Spleen (tissue), 11 donors: Measurements from ENCODE around the gene RIMBP2. TPM values are rescaled to one million over a fixed set of nuclear protein-coding genes. Genes with fewer than 3 reads are reported as not detected.

Source experiments
- DNase-seq: peaks from one replicate; pipeline ENCODE4 v3.0.0-alpha.2; 2020
- H3K27ac ChIP-seq, 8 donors: fragments of 200-600 bp; sonication (generic) in 7 of 8; 1 replicate in 4 of 8; 2 replicates in 4 of 8; pipeline versions ENCODE4 v1.5.0 to v1.8.0; 2016 to 2021; ENCODE audit warnings: inconsistent platforms in 4 of 8, mild to moderate bottlenecking in 4 of 8, moderate library complexity in 1 of 8
- H3K27me3 ChIP-seq, 7 donors: fragments of 200-600 bp; sonication (generic) in 6 of 7; replicated peaks in 1 of 7; 1 replicate in 4 of 7; 2 replicates in 3 of 7; pipeline versions ENCODE4 v1.5.0 to v1.8.0; 2016 to 2021; ENCODE audit warnings: inconsistent platforms in 3 of 7, mild to moderate bottlenecking in 1 of 7
- H3K36me3 ChIP-seq, 6 donors: fragments of 200-600 bp; sonication (generic) in 5 of 6; 1 replicate in 4 of 6; 2 replicates in 2 of 6; pipeline versions ENCODE4 v1.5.0 to v1.8.0; 2016 to 2021; ENCODE audit warnings: inconsistent platforms in 2 of 6
- H3K4me1 ChIP-seq, 6 donors: fragments of 200-600 bp; sonication (generic) in 5 of 6; 1 replicate in 3 of 6; 2 replicates in 3 of 6; pipeline versions ENCODE4 v1.5.0 to v1.8.0; 2016 to 2021; ENCODE audit warnings: inconsistent platforms in 3 of 6
- H3K4me3 ChIP-seq, 8 donors: fragments of 200-600 bp; sonication (generic) in 7 of 8; 1 replicate in 4 of 8; 2 replicates in 4 of 8; pipeline versions ENCODE4 v1.5.0 to v1.8.0; 2016 to 2021; ENCODE audit warnings: inconsistent platforms in 4 of 8, mild to moderate bottlenecking in 4 of 8, moderate library complexity in 2 of 8
- H3K9me3 ChIP-seq, 8 donors: fragments of 200-600 bp; sonication (generic) in 7 of 8; 1 replicate in 4 of 8; 2 replicates in 4 of 8; pipeline versions ENCODE4 v1.5.0 to v1.8.0; 2016 to 2021; ENCODE audit warnings: inconsistent platforms in 4 of 8
- CTCF ChIP-seq, 11 experiments: fragments of 200-600 bp in 7 of 11; fragments of 450-650 bp in 4 of 11; sonication (generic) in 4 of 11; IDR thresholded peaks in 8 of 11; conservative IDR thresholded peaks in 3 of 11; 1 replicate in 7 of 11; 2 replicates in 4 of 11; pipeline versions ENCODE4 v1.4.0 to v1.8.0; 2016 to 2021; ENCODE audit warnings: antibody characterized with exemption in 11 of 11, inconsistent platforms in 4 of 11, mild to moderate bottlenecking in 1 of 11
- POLR2A ChIP-seq, 3 donors: fragments of 450-650 bp; IDR thresholded peaks; one replicate each; pipeline ENCODE4 v1.5.1; 2017; ENCODE audit warnings: antibody characterized with exemption in 3 of 3, mild to moderate bottlenecking in 1 of 3
- POLR2AphosphoS5 ChIP-seq, 3 donors: sonication (generic); formaldehyde crosslinking; IDR thresholded peaks; one replicate each; pipeline ENCODE4 v1.5.1; 2017; ENCODE audit warnings: antibody characterized with exemption in 3 of 3
- WGBS, 5 donors: extraction: QIAGEN DNeasy Blood & Tissue Kit in 3 of 5; methylation state at CpG; one replicate each; pipeline versions ENCODE4 v1.1.5 to v1.1.7; 2013 to 2018; 5-methylcytosine and 5-hydroxymethylcytosine counted together
- intact Hi-C: fragments of 100-400 bp; cut with DNase I; formaldehyde crosslinking; loops from one replicate; pipeline ENCODE4 v1.15.0; 2023; ENCODE audit warnings: low total_unique reads
- polyA plus RNA-seq, 3 donors: library from polyadenylated mRNA; stranded (reverse); fragments of 200-250 nt; gene quantifications; one replicate each; pipeline ENCODE4 v1.2.1, GENCODE V29; 2013
- total RNA-seq, 7 donors: library from RNA; depleted of rRNA in 3 of 7; stranded (reverse); fragments of >200 nt in 3 of 7; fragmentation: NEBNext Ultra II Directional in 4 of 7; extraction: Animal tissue kit (Norgen Biotek cat#: 25700) in 4 of 7; gene quantifications; one replicate each; pipeline versions ENCODE4 v1.1.0 to v1.2.1, GENCODE V29; 2016 to 2021
- donor health status: healthy with polysubstance abuse.
- donor health status: DM: no; HTN: no; CAD: no; lungs with moderate emphysema.
- donor health status: DM: no; HTN: no; CAD: no.
- donor health status: Bipolar disorder and iron deficiency.
- donor health status: healthy.
- donor health status: DM: no; HTN: no; CAD: no.
- donor health status: DM: yes; HTN: yes; CAD: no.

The RIMBP2 gene
- total and polyA plus RNA-seq, 10 donors: 0.05 to 5.2 (median 0.95) TPM

- Histone ChIP-seq H3K9me3 (no peaks in the 10 kb centered on the region), H3K4me3 (no peak overlapping the region), H3K36me3 (no peaks in the 10 kb centered on the region), H3K27ac (no peak overlapping the region), H3K4me1 (peaks cover 0 to 24% (median 14%) of the 10 kb centered on the region in 6 donors), H3K27me3 (peaks cover 0 to 46% (median 20%) of the 10 kb centered on the region in 7 donors)
- TF ChIP-seq POLR2AphosphoS5 (IDR thresholded peaks at IDR 0.05) (no peak), CTCF (IDR thresholded peaks at IDR 0.05 in 8 of 11, conservative IDR thresholded peaks at IDR 0.05 in 3 of 11) (no peak), POLR2A (IDR thresholded peaks at IDR 0.05) (no peak)
- intact Hi-C loops: no loop called here
- WGBS, 5 donors: 85 to 90% (median 87%) methylated on average over 7 of the region's 7 CpGs
- no peak for DNase-seq
Observed at GRCh38 chr12:130710733-130711080, 5.4 kb downstream of the RIMBP2 start.

- no peak overlapping the region for H3K4me3 ChIP-seq
- TF ChIP-seq POLR2AphosphoS5 (IDR thresholded peaks at IDR 0.05) (no peak), CTCF (IDR thresholded peaks at IDR 0.05 in 8 of 11, conservative IDR thresholded peaks at IDR 0.05 in 3 of 11) (no peak)
- no peak overlapping the region for H3K27ac ChIP-seq
- 77 to 92% (median 87%) methylated on average over 13 of the region's 13 CpGs for WGBS, 5 donors
- H3K27me3 ChIP-seq: peaks cover 0 to 41% (median 15%) of the 10 kb centered on the region in 7 donors
- no peak for DNase-seq
- intact Hi-C loops: no loop called here
- no peaks in the 10 kb centered on the region for H3K9me3 ChIP-seq
- H3K4me1 ChIP-seq: peaks cover 0 to 18% (median 11%) of the 10 kb centered on the region in 6 donors
- H3K36me3 ChIP-seq: no peaks in the 10 kb centered on the region
Observed at GRCh38 chr12:130709971-130710732, 5.9 kb downstream of the RIMBP2 start.

- WGBS, 5 donors: 62 to 78% (median 66%) methylated on average over 26 to 29 of the region's 29 CpGs
- Histone ChIP-seq H3K27me3 (peaks cover 0 to 33% (median 7%) of the 10 kb centered on the region in 7 donors), H3K4me1 (peaks cover 0 to 11% (median 7%) of the 10 kb centered on the region in 6 donors), H3K27ac (no peak overlapping the region), H3K36me3 (no peaks in the 10 kb centered on the region), H3K4me3 (no peak overlapping the region), H3K9me3 (no peaks in the 10 kb centered on the region)
- TF ChIP-seq POLR2AphosphoS5 (IDR thresholded peaks at IDR 0.05): no peak
- TF ChIP-seq POLR2A (IDR thresholded peaks at IDR 0.05): no peak
- TF ChIP-seq CTCF (IDR thresholded peaks at IDR 0.05 in 8 of 11, conservative IDR thresholded peaks at IDR 0.05 in 3 of 11): no peak
- intact Hi-C loops: no loop called here
- no peak for DNase-seq
Observed at GRCh38 chr12:130709151-130709970, 6.7 kb downstream of the RIMBP2 start.

GRCh38 chr12:130708648-130709047, 7.5 kb downstream of the RIMBP2 start:
- Histone ChIP-seq H3K9me3 (no peaks in the 10 kb centered on the region), H3K4me3 (no peak overlapping the region), H3K27ac (no peak overlapping the region), H3K4me1 (peaks cover 0 to 3% (median under 1%) of the 10 kb centered on the region in 6 donors), H3K36me3 (no peaks in the 10 kb centered on the region), H3K27me3 (peaks cover 0 to 26% (median under 1%) of the 10 kb centered on the region in 7 donors)
- intact Hi-C loops: no loop called here
- WGBS, 5 donors: 87 to 96% (median 92%) methylated on average over 11 to 12 of the region's 12 CpGs
- DNase-seq: no peak
- TF ChIP-seq CTCF (IDR thresholded peaks at IDR 0.05 in 8 of 11, conservative IDR thresholded peaks at IDR 0.05 in 3 of 11) (no peak), POLR2AphosphoS5 (IDR thresholded peaks at IDR 0.05) (no peak), POLR2A (IDR thresholded peaks at IDR 0.05) (no peak)
